Pancreas (tissue), 10 donors: ENCODE measurements around the gene TAF1C. TPM values are rescaled to one million over a fixed set of nuclear protein-coding genes. Genes with fewer than 3 reads are reported as not detected.

Source experiments
- ATAC-seq, 4 donors: fragments of 200-7000 bp; cut with Tn5 transposase; one replicate each; pipeline versions ENCODE4 v1.8.0 to v1.9.1; 2020; ENCODE audit warnings: mild to moderate bottlenecking in 4 of 4, moderate library complexity in 4 of 4
- DNase-seq, 6 donors: peaks; one replicate each; pipeline ENCODE4 v3.0.0-alpha.2; 2020
- FAIRE-seq: peaks from 2 replicates; lab custom pipeline; 2012; peaks lifted over from hg19 to GRCh38; lab: Jason Lieb, UNC
- H3K27ac ChIP-seq, 4 donors: fragments of 200-600 bp; sonication (generic); 1 replicate in 3 of 4; 2 replicates in 1 of 4; pipeline versions ENCODE4 v1.5.0 to v1.8.0; 2020
- H3K27me3 ChIP-seq, 4 donors: fragments of 200-600 bp; one replicate each; pipeline ENCODE4 v1.8.0; 2021
- H3K36me3 ChIP-seq, 3 donors: fragments of 200-600 bp; sonication (generic) in 1 of 3; one replicate each; pipeline versions ENCODE4 v1.5.0 to v1.8.0; 2020 to 2021
- H3K4me1 ChIP-seq, 3 donors: fragments of 200-600 bp; one replicate each; pipeline ENCODE4 v1.8.0; 2021
- H3K4me3 ChIP-seq, 4 donors: fragments of 200-600 bp; sonication (generic) in 2 of 4; one replicate each; pipeline versions ENCODE4 v1.5.0 to v1.8.0; 2020 to 2021
- H3K9me3 ChIP-seq, 4 donors: fragments of 200-600 bp; one replicate each; pipeline ENCODE4 v1.8.0; 2021
- WGBS, 2 donors: extraction: QIAGEN DNeasy Blood & Tissue Kit; methylation state at CpG; one replicate each; pipeline ENCODE4 v1.1.7; 2013; 5-methylcytosine and 5-hydroxymethylcytosine counted together
- intact Hi-C, 3 donors: fragments of 100-400 bp; cut with DNase I; formaldehyde crosslinking; loops; one replicate each; pipeline versions ENCODE4 v1.11.1 to v1.14.2; 2022
- polyA plus RNA-seq, 2 donors: library from polyadenylated mRNA; stranded (reverse); fragments of 200-250 nt; gene quantifications; one replicate each; pipeline ENCODE4 v1.2.3, GENCODE V29; 2013
- total RNA-seq, 6 donors: library from RNA; stranded (reverse); fragmentation: NEBNext Ultra II Directional in 4 of 6; extraction: Animal tissue kit (Norgen Biotek cat#: 25700) in 4 of 6; gene quantifications; one replicate each; pipeline versions ENCODE4 v1.2.1 to v1.2.4, GENCODE V29; 2021 to 2023
- TF ChIP-seq, protein P1 (sequence below), 4 donors: fragments of 200-600 bp; sonication (generic) in 3 of 4; IDR thresholded peaks; one replicate each; pipeline versions ENCODE4 v1.5.0 to v1.8.0; 2021; ENCODE audit warnings: antibody characterized with exemption in 4 of 4
- donor health status: healthy with polysubstance abuse.
- donor health status: DM: no; HTN: no; CAD: no; lungs with moderate emphysema.
- donor health status: DM: no; HTN: no; CAD: no.
- donor health status: control.
- donor health status: control.
- donor health status: Bipolar disorder and iron deficiency.
- donor health status: DM: yes; HTN: yes; CAD: no.
- donor health status: DM: no; HTN: no; CAD: no.
- donor health status: DM: no; HTN: no; CAD: no.
- donor health status: DM: yes; HTN: yes; CAD: no.

Gene TAF1C
- total and polyA plus RNA-seq, 8 donors, result 14.9 to 130 (median 23.1) TPM

DNA sequence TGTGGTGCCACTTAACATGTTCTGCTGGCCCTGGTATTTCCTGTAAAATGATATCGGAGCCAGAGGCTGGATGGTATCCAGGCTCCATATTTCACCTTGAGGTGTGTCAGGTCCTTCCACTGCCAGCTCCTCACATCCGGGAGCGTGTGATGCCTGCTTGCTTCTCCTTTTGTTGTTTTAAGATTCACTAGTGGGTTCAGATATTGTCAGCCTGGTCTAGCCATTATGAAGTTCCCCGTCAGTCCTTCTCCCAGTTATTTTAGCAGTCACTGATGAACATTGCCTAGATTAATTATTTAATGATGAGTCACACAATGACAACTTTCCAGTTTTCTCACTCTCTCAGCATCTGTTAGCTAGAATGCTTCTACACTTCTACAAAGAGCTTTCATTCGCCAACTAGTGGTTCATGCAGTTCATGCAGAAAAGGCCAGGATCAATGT, 30.5 kb downstream of the TAF1C start:
- ATAC-seq (no peak), FAIRE-seq (no peak), DNase-seq (no peak)
- intact Hi-C loops, result no loop called here
- Histone ChIP-seq H3K9me3 (no peaks in the 10 kb centered on the region), H3K27me3 (peaks cover 0 to 4% (median 0%) of the 10 kb centered on the region in 4 donors), H3K27ac (no peak overlapping the region), H3K36me3 (no peaks in the 10 kb centered on the region), H3K4me1 (no peaks in the 10 kb centered on the region), H3K4me3 (no peak overlapping the region)
- TF ChIP-seq, protein P1, sequence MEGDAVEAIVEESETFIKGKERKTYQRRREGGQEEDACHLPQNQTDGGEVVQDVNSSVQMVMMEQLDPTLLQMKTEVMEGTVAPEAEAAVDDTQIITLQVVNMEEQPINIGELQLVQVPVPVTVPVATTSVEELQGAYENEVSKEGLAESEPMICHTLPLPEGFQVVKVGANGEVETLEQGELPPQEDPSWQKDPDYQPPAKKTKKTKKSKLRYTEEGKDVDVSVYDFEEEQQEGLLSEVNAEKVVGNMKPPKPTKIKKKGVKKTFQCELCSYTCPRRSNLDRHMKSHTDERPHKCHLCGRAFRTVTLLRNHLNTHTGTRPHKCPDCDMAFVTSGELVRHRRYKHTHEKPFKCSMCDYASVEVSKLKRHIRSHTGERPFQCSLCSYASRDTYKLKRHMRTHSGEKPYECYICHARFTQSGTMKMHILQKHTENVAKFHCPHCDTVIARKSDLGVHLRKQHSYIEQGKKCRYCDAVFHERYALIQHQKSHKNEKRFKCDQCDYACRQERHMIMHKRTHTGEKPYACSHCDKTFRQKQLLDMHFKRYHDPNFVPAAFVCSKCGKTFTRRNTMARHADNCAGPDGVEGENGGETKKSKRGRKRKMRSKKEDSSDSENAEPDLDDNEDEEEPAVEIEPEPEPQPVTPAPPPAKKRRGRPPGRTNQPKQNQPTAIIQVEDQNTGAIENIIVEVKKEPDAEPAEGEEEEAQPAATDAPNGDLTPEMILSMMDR (IDR thresholded peaks at IDR 0.05), result no peak
- WGBS, 2 donors, result 71% methylated on average over 5 of the region's 5 CpGs

DNA sequence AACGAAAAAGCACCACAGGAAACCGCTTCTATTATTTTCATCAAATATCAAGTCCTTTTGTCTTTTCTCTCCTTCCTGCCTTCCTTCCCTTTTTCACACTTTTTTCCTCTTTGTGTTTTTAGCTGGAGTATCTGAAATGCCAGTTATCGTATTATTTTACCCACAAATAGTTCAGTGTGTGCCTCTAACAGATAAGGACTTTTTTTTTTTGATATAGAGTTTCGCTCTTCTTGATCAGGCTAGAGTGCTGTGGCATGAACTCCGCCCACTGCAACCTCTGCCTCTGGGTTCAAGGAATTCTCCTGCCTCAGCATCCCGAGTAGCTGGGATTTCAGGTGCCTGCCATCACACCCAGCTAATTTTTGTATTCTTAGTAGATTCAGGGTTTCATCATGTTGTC, 31.1 kb downstream of the TAF1C start:
- ATAC-seq, result no peak
- DNase-seq, result no peak
- intact Hi-C loops, result no loop called here
- Histone ChIP-seq H3K27me3 (peaks cover 0 to 4% (median 0%) of the 10 kb centered on the region in 4 donors), H3K27ac (no peak overlapping the region), H3K9me3 (no peaks in the 10 kb centered on the region), H3K4me3 (no peak overlapping the region), H3K36me3 (no peaks in the 10 kb centered on the region), H3K4me1 (no peaks in the 10 kb centered on the region)
- FAIRE-seq, result no peak
- TF ChIP-seq, protein P1 (IDR thresholded peaks at IDR 0.05), result no peak
- 82 to 90% methylated on average over 6 of the region's 6 CpGs for WGBS, 2 donors

DNA sequence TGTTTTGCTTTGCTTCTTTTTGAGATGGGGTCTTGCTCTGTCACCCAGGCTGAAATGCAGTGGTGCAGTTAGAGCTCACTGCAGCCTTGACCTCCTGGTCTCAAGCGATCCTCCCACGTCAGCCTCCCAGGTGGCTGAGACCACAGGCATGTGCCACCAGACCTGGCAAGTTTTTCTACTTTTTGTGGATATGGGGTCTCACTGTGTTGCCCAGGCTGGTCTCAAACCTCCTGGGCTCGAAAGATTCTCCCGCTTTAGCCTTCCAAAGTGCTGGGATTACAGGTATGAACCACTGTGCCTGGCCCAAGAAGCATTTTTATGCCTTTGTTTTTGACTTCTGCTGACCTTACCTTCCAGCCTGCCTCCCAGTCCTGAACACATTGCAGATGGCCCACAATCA, 31.6 kb downstream of the TAF1C start:
- Histone ChIP-seq H3K4me1 (no peaks in the 10 kb centered on the region), H3K4me3 (no peak overlapping the region), H3K27ac (no peak overlapping the region), H3K27me3 (peaks cover 0 to 4% (median 0%) of the 10 kb centered on the region in 4 donors), H3K9me3 (no peaks in the 10 kb centered on the region), H3K36me3 (no peaks in the 10 kb centered on the region)
- 91 to 93% methylated on average over 4 of the region's 4 CpGs for WGBS, 2 donors
- no peak for FAIRE-seq
- intact Hi-C loops, result no loop called here
- TF ChIP-seq, protein P1 (IDR thresholded peaks at IDR 0.05), result no peak
- no peak for ATAC-seq
- no peak for DNase-seq

DNA sequence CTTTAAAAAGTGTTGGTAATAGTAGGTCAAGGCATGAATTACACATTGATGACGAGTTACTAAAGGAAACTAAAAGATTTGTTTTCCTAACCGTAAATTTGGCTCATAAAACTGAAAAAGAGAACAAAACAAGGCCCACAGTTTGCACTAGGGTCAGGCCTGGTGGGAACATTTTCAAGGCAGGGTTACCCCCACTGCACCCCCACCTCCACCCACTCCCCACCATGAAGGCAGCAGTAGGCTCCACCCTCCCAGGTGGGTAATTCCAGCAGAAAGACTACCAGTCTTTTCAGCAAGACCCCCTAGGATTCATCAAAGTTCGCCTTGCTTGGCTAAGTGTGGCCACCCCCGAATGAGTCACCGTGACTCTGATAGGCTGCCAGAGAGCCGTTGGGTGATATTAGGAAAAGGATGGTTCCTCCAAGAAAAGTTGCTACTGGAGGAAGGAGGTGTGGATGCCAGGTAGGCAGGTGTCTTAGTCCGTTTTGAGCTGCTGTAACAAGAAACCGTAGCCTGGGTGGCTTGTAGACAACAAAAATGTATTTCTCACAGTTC, 33.1 kb downstream of the TAF1C start:
- FAIRE-seq (no peak), ATAC-seq (no peak), DNase-seq (no peak)
- H3K27me3 ChIP-seq, result peaks cover 0 to 4% (median 0%) of the 10 kb centered on the region in 4 donors
- no peaks in the 10 kb centered on the region for H3K36me3 ChIP-seq
- no peak overlapping the region for H3K27ac ChIP-seq
- intact Hi-C loops, result no loop called here
- H3K9me3 ChIP-seq, result no peaks in the 10 kb centered on the region
- TF ChIP-seq, protein P1 (IDR thresholded peaks at IDR 0.05), result no peak
- no peaks in the 10 kb centered on the region for H3K4me1 ChIP-seq
- WGBS, 2 donors, result 53 to 63% methylated on average over 8 of the region's 8 CpGs
- no peak overlapping the region for H3K4me3 ChIP-seq

DNA sequence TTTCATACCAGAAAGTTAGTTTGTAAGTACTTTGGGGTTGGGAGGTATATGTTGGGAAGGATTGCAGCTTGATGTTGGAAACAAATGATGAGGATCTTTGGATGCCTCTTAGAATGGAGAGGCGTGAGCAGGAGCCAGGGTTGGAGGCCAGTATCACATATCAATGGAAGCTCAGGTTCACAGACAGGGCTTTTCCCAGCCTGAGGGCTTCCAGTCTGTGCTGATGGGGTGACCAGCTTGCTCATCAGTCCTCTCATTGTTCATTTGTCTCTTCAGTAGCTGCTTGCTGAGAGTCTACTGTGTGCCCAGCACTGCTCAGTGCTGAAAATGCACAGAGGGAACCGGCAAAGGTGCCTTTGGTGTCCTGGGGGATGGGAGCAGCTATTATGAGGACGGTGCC, 35.9 kb downstream of the TAF1C start:
- 73 to 84% methylated on average over 3 of the region's 3 CpGs for WGBS, 2 donors
- intact Hi-C loops, result no loop called here
- DNase-seq, result no peak
- Histone ChIP-seq H3K9me3 (no peaks in the 10 kb centered on the region), H3K27me3 (no peaks in the 10 kb centered on the region), H3K4me1 (no peaks in the 10 kb centered on the region), H3K27ac (no peak overlapping the region), H3K4me3 (no peak overlapping the region), H3K36me3 (no peaks in the 10 kb centered on the region)
- TF ChIP-seq, protein P1 (IDR thresholded peaks at IDR 0.05), result no peak
- no peak for ATAC-seq
- no peak for FAIRE-seq
